RWPE2 (cell line): ENCODE data around the gene SLC25A13.

ENCODE experiments used
- ATAC-seq: fragments of 200-7000 bp; cut with Tn5 transposase; 3 replicates; pipeline ENCODE4 v1.9.1; 2021; ENCODE audit warnings: low read depth
- DNase-seq: peaks from one replicate; pipeline ENCODE4 v3.0.0-alpha.2; 2020; ENCODE audit warnings: low spot score
- H3K27ac ChIP-seq: fragments of 450-650 bp; 2 replicates; pipeline ENCODE4 v1.5.1; 2017; ENCODE audit warnings: mild to moderate bottlenecking; ENCODE audit not compliant: poor library complexity, severe bottlenecking
- H3K27me3 ChIP-seq: fragments of 250-450 bp; sonication (Bioruptor Pico); 2 replicates; pipeline ENCODE4 v1.5.1; 2021; ENCODE audit warnings: mild to moderate bottlenecking, moderate library complexity; ENCODE audit not compliant: insufficient read depth, poor library complexity, severe bottlenecking
- H3K36me3 ChIP-seq: fragments of 250-450 bp; sonication (Bioruptor Pico); 2 replicates; pipeline ENCODE4 v1.5.1; 2020; ENCODE audit warnings: low read depth, mild to moderate bottlenecking, moderate library complexity
- H3K4me1 ChIP-seq: fragments of 250-450 bp; sonication (Bioruptor Pico); 2 replicates; pipeline ENCODE4 v1.5.1; 2021; ENCODE audit warnings: mild to moderate bottlenecking, moderate library complexity; ENCODE audit not compliant: insufficient read depth, poor library complexity, severe bottlenecking
- H3K4me3 ChIP-seq: fragments of 250-450 bp; sonication (Bioruptor Pico); 2 replicates; pipeline ENCODE4 v1.5.1; 2021; ENCODE audit warnings: mild to moderate bottlenecking, moderate library complexity; ENCODE audit not compliant: severe bottlenecking
- H3K9me3 ChIP-seq: fragments of 250-450 bp; sonication (Bioruptor Pico); 2 replicates; pipeline ENCODE4 v1.5.1; 2021; ENCODE audit warnings: mild to moderate bottlenecking, moderate library complexity; ENCODE audit not compliant: severe bottlenecking
- CTCF ChIP-seq: fragments of 450-650 bp; IDR thresholded peaks from one replicate; pipeline ENCODE4 v1.5.1; 2017; ENCODE audit warnings: mild to moderate bottlenecking, moderate library complexity; ENCODE audit not compliant: poor library complexity, severe bottlenecking

SLC25A13 gene

GRCh38 chr7:96100737-96101136 lies 221.2 kb downstream of the SLC25A13 start:
- H3K36me3 ChIP-seq: no peaks in the 10 kb centered on the region

GRCh38 chr7:96097835-96098234 lies 224.1 kb downstream of the SLC25A13 start:
- H3K27ac ChIP-seq: no peak overlapping the region

More at GRCh38 chr7:96100737-96101136, 221.2 kb downstream of the SLC25A13 start:
- Histone ChIP-seq H3K9me3 (no peaks in the 10 kb centered on the region), H3K4me3 (no peak overlapping the region), H3K4me1 (no peaks in the 10 kb centered on the region), H3K27ac (no peak overlapping the region), H3K27me3 (no peaks in the 10 kb centered on the region)
- DNase-seq: no peak
- TF ChIP-seq CTCF: no peak
- ATAC-seq: no peak

GRCh38 chr7:96093435-96093834 lies 228.5 kb downstream of the SLC25A13 start:
- no peaks in the 10 kb centered on the region for H3K36me3 ChIP-seq
- no peaks in the 10 kb centered on the region for H3K27me3 ChIP-seq
- H3K4me1 ChIP-seq: peaks cover 7% of the 10 kb centered on the region
- DNase-seq: no peak
- H3K27ac ChIP-seq: no peak overlapping the region
- no peaks in the 10 kb centered on the region for H3K9me3 ChIP-seq
- no peak for TF ChIP-seq CTCF
- ATAC-seq: peak; percentile 89
- H3K4me3 ChIP-seq: no peak overlapping the region

More at GRCh38 chr7:96097835-96098234, 224.1 kb downstream of the SLC25A13 start:
- Histone ChIP-seq H3K4me3 (no peak overlapping the region), H3K27me3 (no peaks in the 10 kb centered on the region), H3K9me3 (no peaks in the 10 kb centered on the region), H3K36me3 (no peaks in the 10 kb centered on the region), H3K4me1 (no peaks in the 10 kb centered on the region)
- no peak for TF ChIP-seq CTCF
- DNase-seq (no peak), ATAC-seq (no peak)

GRCh38 chr7:96090756-96091155 lies 231.1 kb downstream of the SLC25A13 start:
- Histone ChIP-seq H3K9me3 (no peaks in the 10 kb centered on the region), H3K27ac (no peak overlapping the region), H3K27me3 (no peaks in the 10 kb centered on the region), H3K36me3 (no peaks in the 10 kb centered on the region), H3K4me1 (peaks cover 14% of the 10 kb centered on the region), H3K4me3 (no peak overlapping the region)
- TF ChIP-seq CTCF: no peak
- ATAC-seq (no peak), DNase-seq (no peak)

GRCh38 chr7:96089511-96089910 lies 232.4 kb downstream of the SLC25A13 start:
- H3K9me3 ChIP-seq: no peaks in the 10 kb centered on the region
- ATAC-seq (no peak), DNase-seq (no peak)
- TF ChIP-seq CTCF: no peak
- no peak overlapping the region for H3K27ac ChIP-seq
- no peaks in the 10 kb centered on the region for H3K36me3 ChIP-seq
- peaks cover 24% of the 10 kb centered on the region for H3K4me1 ChIP-seq
- no peaks in the 10 kb centered on the region for H3K27me3 ChIP-seq
- H3K4me3 ChIP-seq: no peak overlapping the region
